OCI-LY1 (cell line): Measurements from ENCODE around the gene MYO5B.

Experiments
- EZH2 ChIP-seq: fragments of 200-600 bp; sonication (generic), shearing (Covaris generic); IDR thresholded peaks from 2 replicates; pipeline ENCODE4 v1.8.0; 2017; ENCODE audit warnings: borderline replicate concordance, mixed run types, mild to moderate bottlenecking, antibody characterized with exemption, low read length, moderate library complexity, mixed read lengths
- TF ChIP-seq, protein P1 (sequence below): fragments of 200-600 bp; sonication (generic), shearing (Covaris generic); IDR thresholded peaks from 2 replicates; pipeline ENCODE4 v1.5.1; 2017; ENCODE audit warnings: mild to moderate bottlenecking, antibody characterized with exemption, low read length, moderate library complexity, mixed read lengths

DNA sequence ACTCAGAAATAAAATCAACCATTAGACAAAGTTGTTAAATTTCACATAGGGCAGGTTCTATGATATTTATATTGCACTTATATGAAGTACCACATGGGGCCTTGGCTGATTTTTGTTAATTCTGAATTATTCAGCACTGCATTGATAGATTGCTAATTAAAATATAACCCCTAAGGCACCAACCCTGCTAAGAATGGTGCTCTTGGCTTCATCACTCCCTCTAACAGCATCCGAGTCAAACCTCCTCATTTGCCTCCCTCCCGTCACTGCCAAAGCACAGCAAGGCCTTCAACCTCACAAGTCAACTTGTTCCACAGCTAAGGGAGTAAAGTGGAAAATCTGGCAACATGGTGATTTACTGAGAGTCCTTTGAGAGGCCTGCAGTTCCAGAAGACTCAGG is 27.0 kb downstream of the MYO5B start:
- TF ChIP-seq, protein P1, sequence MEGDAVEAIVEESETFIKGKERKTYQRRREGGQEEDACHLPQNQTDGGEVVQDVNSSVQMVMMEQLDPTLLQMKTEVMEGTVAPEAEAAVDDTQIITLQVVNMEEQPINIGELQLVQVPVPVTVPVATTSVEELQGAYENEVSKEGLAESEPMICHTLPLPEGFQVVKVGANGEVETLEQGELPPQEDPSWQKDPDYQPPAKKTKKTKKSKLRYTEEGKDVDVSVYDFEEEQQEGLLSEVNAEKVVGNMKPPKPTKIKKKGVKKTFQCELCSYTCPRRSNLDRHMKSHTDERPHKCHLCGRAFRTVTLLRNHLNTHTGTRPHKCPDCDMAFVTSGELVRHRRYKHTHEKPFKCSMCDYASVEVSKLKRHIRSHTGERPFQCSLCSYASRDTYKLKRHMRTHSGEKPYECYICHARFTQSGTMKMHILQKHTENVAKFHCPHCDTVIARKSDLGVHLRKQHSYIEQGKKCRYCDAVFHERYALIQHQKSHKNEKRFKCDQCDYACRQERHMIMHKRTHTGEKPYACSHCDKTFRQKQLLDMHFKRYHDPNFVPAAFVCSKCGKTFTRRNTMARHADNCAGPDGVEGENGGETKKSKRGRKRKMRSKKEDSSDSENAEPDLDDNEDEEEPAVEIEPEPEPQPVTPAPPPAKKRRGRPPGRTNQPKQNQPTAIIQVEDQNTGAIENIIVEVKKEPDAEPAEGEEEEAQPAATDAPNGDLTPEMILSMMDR, result no peak
- no peak for TF ChIP-seq EZH2
